Activated gamma-delta T cell (primary cell): ENCODE measurements around the gene SLC25A47.
"Not testable (repeated sequence)": the region's sequence is repeated elsewhere in the genome, so short reads cannot be mapped to it uniquely, and the experiment has no call there.

Source experiments
- DNase-seq: peaks from one replicate; lab custom pipeline; 2025; lab: John Stamatoyannopoulos, UW

Gene SLC25A47

DNA sequence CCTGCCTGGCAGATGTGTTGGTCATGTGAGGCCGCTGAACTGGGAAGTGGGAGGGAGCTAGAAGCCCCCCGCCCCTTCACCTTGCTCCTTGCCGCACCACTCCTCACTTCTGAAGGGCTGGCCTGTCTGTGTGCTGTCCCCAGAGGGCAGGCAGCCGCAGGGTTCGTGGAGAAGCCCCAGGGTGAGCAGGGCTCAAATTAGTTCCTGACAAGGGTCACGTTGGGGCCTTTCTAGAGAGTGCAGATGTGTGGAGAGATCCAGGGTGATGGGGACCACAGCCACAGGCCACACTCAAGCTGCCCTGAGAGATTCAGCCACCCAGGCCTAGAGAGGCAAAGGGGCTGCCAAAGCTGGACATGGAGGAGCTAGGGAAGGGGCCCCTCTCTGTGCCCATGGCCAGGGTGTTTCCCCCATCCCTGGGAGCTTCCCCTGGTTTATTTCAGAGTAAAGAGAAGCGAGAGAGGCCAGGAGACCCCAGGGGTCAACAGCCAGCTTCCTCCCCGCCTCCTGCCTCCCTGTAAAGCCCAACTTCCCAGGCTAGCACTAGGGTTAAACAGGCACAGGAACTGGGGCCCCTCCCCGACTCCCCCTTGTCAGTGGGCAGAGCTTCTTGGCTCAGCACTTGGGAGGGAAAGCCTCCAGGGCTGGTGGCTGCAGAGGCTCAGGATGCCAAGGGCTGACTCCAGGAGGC is 33.1 kb upstream of the SLC25A47 start:
- no peak for DNase-seq

DNA sequence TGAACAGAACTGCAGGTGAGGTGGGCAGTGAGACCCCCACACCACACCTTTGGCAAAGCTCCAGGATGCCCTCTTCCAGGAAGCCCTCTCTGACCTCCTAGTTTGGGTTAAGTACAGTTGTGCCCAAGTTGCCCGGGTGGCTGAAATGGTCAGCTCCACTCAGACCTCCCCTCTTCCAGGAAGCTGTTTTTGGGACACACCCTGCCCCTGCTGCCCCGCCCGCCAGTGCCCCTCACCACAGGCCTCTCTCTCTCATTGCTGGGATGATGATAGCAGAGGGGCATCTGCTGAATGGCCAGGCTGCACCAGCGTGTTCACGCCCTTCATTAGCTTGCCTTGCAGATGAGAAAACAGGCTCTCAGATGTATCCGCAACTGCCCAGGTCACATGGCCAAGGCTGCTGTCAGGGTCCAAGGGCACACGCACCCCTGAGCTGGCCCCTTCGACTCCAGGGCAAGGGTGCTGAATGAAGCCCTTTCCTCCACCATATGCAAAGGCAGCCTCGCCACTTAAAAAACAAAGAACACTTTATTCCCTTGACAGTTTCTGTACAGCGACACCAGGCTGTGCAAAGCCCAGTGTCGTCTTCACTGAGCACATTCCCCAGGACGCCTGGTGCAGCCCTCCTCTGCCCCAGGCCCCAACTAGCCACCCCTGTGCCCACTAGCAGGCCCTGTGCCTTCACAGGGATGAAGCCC is 32.4 kb upstream of the SLC25A47 start:
- DNase-seq: no peak

- no peak for DNase-seq
Measured at GRCh38 chr14:100291305-100292075, 31.6 kb upstream of the SLC25A47 start.

- DNase-seq: no peak
Measured at GRCh38 chr14:100292301-100292775, 30.8 kb upstream of the SLC25A47 start.

- DNase-seq: no peak
Measured at GRCh38 chr14:100292776-100293461, 30.2 kb upstream of the SLC25A47 start.

DNA sequence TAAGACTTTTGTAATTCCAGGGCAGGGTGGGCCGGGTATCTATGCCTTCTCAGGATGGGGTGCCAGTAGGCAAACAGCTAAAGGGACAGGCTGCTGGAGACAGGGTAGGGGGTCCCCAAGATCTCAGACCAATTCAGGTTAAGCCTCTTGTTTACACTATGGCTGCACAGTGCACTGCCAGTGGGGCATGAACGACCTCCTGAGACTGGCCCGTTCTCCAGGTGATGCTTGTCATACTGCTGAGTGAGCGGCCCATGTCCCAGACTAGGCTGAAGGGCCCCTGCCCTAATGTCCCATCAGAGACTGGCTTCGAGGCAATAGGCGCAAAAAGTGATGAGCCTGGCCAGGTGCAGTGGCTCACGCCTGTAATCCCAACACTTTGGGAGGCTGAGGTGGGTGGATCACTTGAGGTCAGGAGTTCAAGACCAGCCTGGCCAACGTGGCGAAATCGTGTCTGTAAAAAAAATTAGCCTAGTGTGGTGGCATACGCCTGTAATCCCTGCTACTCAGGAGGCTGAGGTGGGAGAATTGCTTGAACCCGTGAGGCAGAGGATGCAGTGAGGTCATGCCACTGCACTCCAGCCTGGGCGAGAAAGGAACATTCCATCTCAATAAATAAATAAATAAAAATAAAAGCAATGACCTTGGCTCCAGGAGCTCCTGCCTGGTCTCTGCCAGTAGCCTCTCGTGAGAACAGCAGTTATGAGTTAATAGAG is 29.5 kb upstream of the SLC25A47 start:
- DNase-seq: no peak

GRCh38 chr14:100294213-100294962 is 28.8 kb upstream of the SLC25A47 start:
- no peak for DNase-seq

DNA sequence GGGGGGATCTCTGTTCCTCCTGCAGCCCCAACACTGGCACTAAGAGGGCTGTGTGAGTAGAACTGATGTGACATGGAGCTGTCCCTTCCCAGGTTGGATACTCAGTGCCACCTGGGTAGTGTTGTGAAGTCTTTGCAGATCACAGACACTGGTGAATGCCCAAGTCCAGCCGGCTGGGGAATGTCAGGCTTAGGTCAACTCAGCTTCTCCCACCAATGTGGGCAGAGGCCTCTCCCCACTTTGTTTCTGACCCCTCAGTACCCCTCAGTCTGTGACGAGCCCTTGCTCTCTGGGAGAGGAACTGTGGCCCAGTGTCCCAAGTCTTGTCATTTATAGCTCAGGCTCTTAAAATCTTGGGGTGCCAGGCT is 28.2 kb upstream of the SLC25A47 start:
- DNase-seq: no peak

DNA sequence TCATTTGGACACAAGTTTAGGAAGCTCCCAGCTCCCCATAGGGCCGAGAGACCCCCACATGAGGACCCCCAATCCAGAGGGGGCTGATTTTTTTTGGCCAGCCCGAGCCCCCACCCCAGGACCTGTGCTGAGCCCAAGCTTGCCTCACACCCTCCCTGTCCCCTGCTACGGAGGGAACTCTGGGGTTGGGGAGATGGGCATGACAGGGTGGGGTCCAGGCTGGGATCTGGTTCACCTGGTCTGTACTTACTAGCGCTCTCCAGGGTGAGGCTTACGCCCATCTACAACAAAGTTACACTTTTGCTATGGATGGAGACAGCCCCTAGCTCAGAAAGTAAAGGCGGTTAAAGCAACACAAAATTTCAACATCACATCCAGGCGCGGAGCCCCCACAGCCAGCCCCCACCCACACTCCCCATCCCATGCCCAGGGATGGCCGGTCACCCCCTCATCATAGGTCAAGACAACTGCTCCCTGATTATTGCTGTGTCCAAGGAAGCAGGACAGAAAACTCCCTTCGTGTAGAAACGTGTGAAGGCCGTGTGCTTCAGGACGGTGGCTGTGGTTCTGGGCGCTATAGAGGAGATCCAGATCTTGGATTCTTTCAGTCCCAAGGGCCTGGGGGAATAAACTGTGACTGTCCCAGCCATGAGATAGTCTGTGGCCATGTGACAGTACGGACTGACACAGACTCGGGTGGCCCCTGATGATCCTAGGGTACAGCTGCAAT is 27.6 kb upstream of the SLC25A47 start:
- no peak for DNase-seq

GRCh38 chr14:100296106-100296651 is 27.0 kb upstream of the SLC25A47 start:
- DNase-seq: no peak

DNA sequence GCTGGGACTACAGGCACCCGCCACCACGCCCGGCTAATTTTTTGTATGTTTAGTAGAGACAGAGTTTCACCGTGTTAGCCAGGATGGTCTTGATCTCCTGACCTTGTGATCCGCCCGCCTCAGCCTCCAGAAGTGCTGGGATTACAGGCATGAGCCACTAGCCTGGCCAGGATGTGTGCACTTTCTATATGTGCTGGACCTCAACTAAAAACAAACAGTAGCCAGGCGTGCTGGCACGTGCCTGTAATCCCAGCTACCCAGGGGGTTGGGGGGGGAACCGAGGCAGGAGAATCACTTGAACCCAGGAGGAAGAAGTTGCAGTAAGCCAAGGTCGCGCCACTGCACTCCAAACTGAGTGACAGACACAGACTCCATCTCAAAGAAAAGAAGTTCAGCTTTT is 26.4 kb upstream of the SLC25A47 start:
- not testable (repeated sequence) for DNase-seq

DNA sequence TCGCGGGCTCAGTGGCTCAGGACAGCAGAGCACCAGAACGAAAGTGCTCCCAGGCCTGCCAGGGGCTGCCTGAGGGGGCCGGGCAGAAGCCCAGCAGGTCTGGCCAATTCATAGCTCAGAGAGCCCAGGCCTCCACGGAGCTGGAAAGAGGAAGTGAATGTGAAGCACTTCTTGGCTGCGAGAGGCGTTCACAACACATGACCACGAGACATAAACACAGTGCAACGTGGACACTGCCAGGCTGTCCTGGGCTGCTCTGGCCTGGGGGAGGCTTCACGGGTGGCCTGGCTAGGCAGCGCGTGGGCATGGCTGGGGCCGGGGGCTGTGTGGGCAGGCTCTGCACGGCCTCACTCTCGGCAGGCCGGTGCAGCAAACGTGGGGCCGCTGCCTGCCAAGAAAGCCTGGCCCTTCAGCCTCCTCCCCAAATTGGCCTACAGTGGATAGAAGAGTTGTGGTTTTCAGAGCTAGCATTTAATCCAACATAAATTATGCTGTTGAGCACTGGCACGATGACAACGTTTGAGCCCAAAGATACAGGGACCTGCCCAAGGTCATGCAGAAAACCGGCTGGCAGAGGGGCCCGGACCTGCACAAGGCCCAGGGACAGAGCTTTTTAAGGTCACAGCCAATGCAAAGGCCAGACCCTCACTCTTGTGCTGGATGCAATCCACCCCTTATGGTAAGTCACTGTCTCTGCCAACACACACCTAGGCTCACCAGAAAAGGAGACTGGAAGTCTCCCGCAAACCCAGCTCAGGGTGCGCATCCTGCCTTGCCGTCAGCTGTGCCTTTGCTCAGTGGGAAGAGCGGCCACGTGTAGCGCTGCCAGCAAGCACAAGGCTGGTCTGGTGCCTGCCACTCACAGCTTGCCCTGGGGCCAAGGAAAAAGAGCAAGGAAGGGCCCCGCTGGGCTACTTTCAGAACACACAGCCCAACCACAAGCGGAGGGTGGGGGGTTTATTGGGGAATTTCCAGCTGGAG is 25.5 kb upstream of the SLC25A47 start:
- no peak for DNase-seq

- no peak for DNase-seq
Measured at GRCh38 chr14:100298551-100299237, 24.4 kb upstream of the SLC25A47 start.

DNA sequence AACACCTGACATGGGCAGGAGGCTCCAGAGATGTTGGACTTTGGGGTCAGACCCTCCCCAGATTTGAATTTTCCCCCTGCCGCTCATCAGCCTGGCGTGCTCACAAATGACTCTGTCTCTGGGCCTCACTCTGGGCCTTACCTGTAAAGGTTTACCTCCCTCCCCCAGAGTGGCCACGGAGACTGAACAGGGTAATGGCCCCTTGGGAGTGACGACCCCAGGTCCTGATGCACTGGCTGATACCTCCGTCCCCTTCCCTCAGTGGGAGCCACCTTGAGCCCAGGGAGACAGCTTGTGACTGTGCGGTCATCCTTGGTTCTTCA is 23.9 kb upstream of the SLC25A47 start:
- no peak for DNase-seq

DNA sequence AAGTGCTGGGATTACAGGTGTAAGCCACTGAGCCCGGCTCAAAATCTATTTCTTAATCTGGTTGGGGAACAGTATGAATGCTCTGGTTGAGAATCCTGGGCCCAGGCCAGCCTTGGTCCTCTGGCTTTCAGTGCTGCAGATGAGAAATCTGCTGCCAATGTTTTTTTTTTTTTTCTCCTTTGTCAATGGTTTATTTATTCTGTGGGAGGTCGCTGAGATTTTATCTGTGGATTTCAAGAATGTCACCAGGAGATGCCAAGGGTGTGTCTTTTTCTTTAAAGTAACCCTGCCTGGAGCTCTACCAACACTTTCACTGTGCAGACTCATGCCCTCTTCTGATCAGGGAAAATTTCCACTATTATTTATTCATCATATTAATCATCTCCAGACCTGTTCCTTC is 20.5 kb upstream of the SLC25A47 start:
- DNase-seq: no peak

DNA sequence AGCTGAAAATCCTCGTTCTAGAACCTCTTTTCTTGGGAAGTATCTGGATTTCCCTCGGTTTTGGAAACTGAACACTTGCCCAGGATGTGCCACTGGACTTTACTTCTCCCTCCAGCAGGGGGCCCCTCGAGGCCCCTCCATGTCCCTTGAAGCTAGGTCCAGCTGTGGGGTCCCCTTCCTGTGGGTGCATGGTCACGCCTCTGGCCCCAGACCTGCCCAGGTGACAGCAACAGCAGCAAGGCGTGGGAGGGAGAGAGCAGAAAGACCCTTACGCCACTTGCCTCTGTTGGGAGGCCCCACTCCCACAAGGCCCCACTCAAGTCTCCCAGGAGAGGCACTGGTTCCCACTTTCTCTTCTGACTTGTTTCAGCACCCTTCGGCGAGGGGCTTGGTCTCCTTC is 20.0 kb upstream of the SLC25A47 start:
- DNase-seq: no peak

- no peak for DNase-seq
Measured at GRCh38 chr14:100303925-100304324, 19.2 kb upstream of the SLC25A47 start.

GRCh38 chr14:100304825-100305323 is 18.3 kb upstream of the SLC25A47 start:
- no peak for DNase-seq
